Keratinocyte (primary cell): ENCODE measurements around the gene AKR1C2. TPM values are rescaled to one million over a fixed set of nuclear protein-coding genes. Genes with fewer than 3 reads are reported as not detected.
"Not testable (repeated sequence)": the region's sequence is repeated elsewhere in the genome, so short reads cannot be mapped to it uniquely, and the experiment has no call there.

Source experiments
- DNase-seq: peaks from one replicate; pipeline ENCODE4 v3.0.0-alpha.2; 2011; ENCODE audit warnings: low read depth, missing footprints, low spot score
- FAIRE-seq: peaks from 2 replicates; lab custom pipeline; 2011; peaks lifted over from hg19 to GRCh38; lab: Jason Lieb, UNC
- H2AFZ ChIP-seq: 2 replicates; pipeline ENCODE4 v1.6.0; 2012; ENCODE audit warnings: low read length, control low read depth, inconsistent platforms; ENCODE audit not compliant: control insufficient read depth
- H3K27ac ChIP-seq: 2 replicates; pipeline ENCODE4 v1.5.1; 2011; ENCODE audit warnings: low read length; ENCODE audit not compliant: control insufficient read depth, insufficient read depth
- H3K27me3 ChIP-seq: 3 replicates; pipeline ENCODE4 v1.6.0; 2011; ENCODE audit warnings: low read length; ENCODE audit not compliant: control insufficient read depth, insufficient read depth; ENCODE audit errors: extremely low read depth
- H3K36me3 ChIP-seq, 2 experiments: 2 replicates in 1 of 2; 3 replicates in 1 of 2; pipeline ENCODE4 v1.5.1; 2011; ENCODE audit warnings: low read length in 2 of 2, mild to moderate bottlenecking in 1 of 2; ENCODE audit not compliant: control insufficient read depth in 2 of 2, insufficient read depth in 2 of 2; ENCODE audit errors: extremely low read depth in 1 of 2
- H3K4me1 ChIP-seq: 3 replicates; pipeline ENCODE4 v1.5.1; 2011; ENCODE audit warnings: low read length; ENCODE audit not compliant: control insufficient read depth, insufficient read depth; ENCODE audit errors: extremely low read depth
- H3K4me2 ChIP-seq: 3 replicates; pipeline ENCODE4 v1.6.0; 2011; ENCODE audit warnings: low read depth, low read length; ENCODE audit not compliant: control insufficient read depth, insufficient read depth; ENCODE audit errors: extremely low read depth
- H3K4me3 ChIP-seq, 3 experiments: fragments of 200-600 bp in 1 of 3; sonication (generic) in 1 of 3; 2 replicates in 2 of 3; 3 replicates in 1 of 3; pipeline ENCODE4 v1.5.1; 2011 to 2016; ENCODE audit warnings: low read length in 3 of 3, mild to moderate bottlenecking in 3 of 3, control low read depth in 2 of 3, inconsistent platforms in 1 of 3, low read depth in 1 of 3, mixed read lengths in 1 of 3, mixed run types in 1 of 3, moderate library complexity in 1 of 3; ENCODE audit not compliant: control insufficient read depth in 2 of 3, insufficient read depth in 2 of 3; ENCODE audit errors: extremely low read depth in 1 of 3
- H3K79me2 ChIP-seq: 2 replicates; pipeline ENCODE4 v1.6.0; 2012; ENCODE audit warnings: low read length; ENCODE audit not compliant: control insufficient read depth, insufficient read depth
- H3K9ac ChIP-seq: 3 replicates; pipeline ENCODE4 v1.6.0; 2011; ENCODE audit warnings: low read length; ENCODE audit not compliant: control insufficient read depth, insufficient read depth; ENCODE audit errors: extremely low read depth
- H3K9me1 ChIP-seq: 3 replicates; pipeline ENCODE4 v1.6.0; 2011; ENCODE audit warnings: low read length; ENCODE audit not compliant: control insufficient read depth, insufficient read depth; ENCODE audit errors: extremely low read depth
- H3K9me3 ChIP-seq: 2 replicates; pipeline ENCODE4 v1.5.1; 2012; ENCODE audit warnings: low read depth, low read length; ENCODE audit not compliant: control insufficient read depth
- H4K20me1 ChIP-seq: 3 replicates; pipeline ENCODE4 v1.6.0; 2011; ENCODE audit warnings: low read length; ENCODE audit not compliant: control insufficient read depth, insufficient read depth; ENCODE audit errors: extremely low read depth
- CTCF ChIP-seq, 3 experiments: IDR thresholded peaks in 1 of 3; conservative IDR thresholded peaks in 1 of 3; optimal IDR thresholded peaks in 1 of 3; 2 replicates in 2 of 3; 3 replicates in 1 of 3; pipeline versions ENCODE3 to v1.5.1; 2011; ENCODE audit warnings: low read length in 3 of 3, mild to moderate bottlenecking in 3 of 3, moderate library complexity in 2 of 3, control low read depth in 1 of 3, inconsistent platforms in 1 of 3; ENCODE audit not compliant: insufficient read depth in 2 of 3; ENCODE audit errors: extremely low read depth in 1 of 3
- EZH2 ChIP-seq: IDR thresholded peaks from one replicate; pipeline ENCODE4 v1.6.1; 2012; ENCODE audit warnings: inconsistent platforms, mild to moderate bottlenecking, low read length, moderate library complexity
- dilution Hi-C: fragments of 300-500 bp; cut with MboI; formaldehyde crosslinking; loops from one replicate; pipeline ENCODE4 v1.7.0; 2020; ENCODE audit warnings: low sequenced_read_pairs; ENCODE audit not compliant: extremely low pct_ligation_motif_present
- polyA plus RNA-seq, 5 experiments: library from polyadenylated mRNA; depleted of rRNA in 3 of 5; stranded (reverse) in 3 of 5; stranded (forward) in 1 of 5; unstranded in 1 of 5; fragments of >200 nt; gene quantifications; 1 replicate in 1 of 5; 2 replicates in 3 of 5; 3 replicates in 1 of 5; pipeline versions ENCODE4 v1.2.1 to v1.2.3, GENCODE V29; 2011 to 2012; ENCODE audit warnings: missing spikeins in 2 of 5, low read depth in 1 of 5, low replicate concordance in 1 of 5

AKR1C2 gene
- polyA plus RNA-seq, 1 donor (not counting 4 experiments of a cell fraction or from before 2014, with no cell fraction given): 66.0 TPM

GRCh38 chr10:5013385-5013784 lies 9.7 kb upstream of the AKR1C2 start:
- Histone ChIP-seq H3K4me2 (no peak overlapping the region), H4K20me1 (no peaks in the 10 kb centered on the region), H3K27me3 (no peaks in the 10 kb centered on the region), H3K9ac (no peak overlapping the region), H3K27ac (no peak overlapping the region), H3K4me1 (peaks cover 6% of the 10 kb centered on the region), H3K36me3 (no peaks in the 10 kb centered on the region), H3K4me3 (no peak overlapping the region), H3K9me1 (no peaks in the 10 kb centered on the region), H2AFZ (no peak overlapping the region), H3K79me2 (no peaks in the 10 kb centered on the region), H3K9me3 (no peaks in the 10 kb centered on the region)
- no peak for TF ChIP-seq CTCF (optimal IDR thresholded peaks at IDR 0.05 in 1 of 3, IDR thresholded peaks at IDR 0.05 in 1 of 3, conservative IDR thresholded peaks at IDR 0.05 in 1 of 3; ENCODE audit: extremely low read depth in 1 of 3, insufficient read depth in 2 of 3, low read length in 3 of 3)
- TF ChIP-seq EZH2: no peak
- DNase-seq (no peak), FAIRE-seq (peak; percentile 23)
- dilution Hi-C loops: no loop called here

- Histone ChIP-seq H4K20me1 (no peaks in the 10 kb centered on the region), H3K4me2 (no peak overlapping the region), H3K36me3 (no peaks in the 10 kb centered on the region), H3K9me1 (no peaks in the 10 kb centered on the region), H3K27me3 (no peaks in the 10 kb centered on the region), H3K27ac (no peak overlapping the region), H3K79me2 (no peaks in the 10 kb centered on the region), H3K4me1 (peaks cover 6% of the 10 kb centered on the region), H3K9me3 (no peaks in the 10 kb centered on the region), H3K4me3 (no peak overlapping the region), H2AFZ (no peak overlapping the region), H3K9ac (no peak overlapping the region)
- TF ChIP-seq CTCF (optimal IDR thresholded peaks at IDR 0.05 in 1 of 3, IDR thresholded peaks at IDR 0.05 in 1 of 3, conservative IDR thresholded peaks at IDR 0.05 in 1 of 3; ENCODE audit: extremely low read depth in 1 of 3, insufficient read depth in 2 of 3, low read length in 3 of 3) (no peak), EZH2 (no peak)
- dilution Hi-C loops: no loop called here
- FAIRE-seq (no peak), DNase-seq (no peak)
These were observed 8.9 kb upstream of the AKR1C2 start for GRCh38 chr10:5012595-5012994.

GRCh38 chr10:5011392-5011791 lies 7.7 kb upstream of the AKR1C2 start:
- H3K4me1 ChIP-seq, H4K20me1 ChIP-seq, H3K9me3 ChIP-seq, FAIRE-seq, H3K79me2 ChIP-seq, H3K9me1 ChIP-seq, H3K9ac ChIP-seq, dilution Hi-C loops, H3K4me2 ChIP-seq, H3K4me3 ChIP-seq, H2AFZ ChIP-seq, H3K27ac ChIP-seq, H3K36me3 ChIP-seq, H3K27me3 ChIP-seq, DNase-seq: not testable (repeated sequence)

- H3K4me2 ChIP-seq, H4K20me1 ChIP-seq, DNase-seq, dilution Hi-C loops, H3K9me3 ChIP-seq, H2AFZ ChIP-seq, FAIRE-seq, H3K27ac ChIP-seq, H3K4me1 ChIP-seq, H3K36me3 ChIP-seq, H3K9me1 ChIP-seq, H3K4me3 ChIP-seq, H3K9ac ChIP-seq, H3K79me2 ChIP-seq, H3K27me3 ChIP-seq: not testable (repeated sequence)
These were observed 6.4 kb upstream of the AKR1C2 start for GRCh38 chr10:5010043-5010442.
